Smooth muscle cell (in vitro differentiated cells): ENCODE measurements around the gene TBC1D24. TPM values are rescaled to one million over a fixed set of nuclear protein-coding genes. Genes with fewer than 3 reads are reported as not detected.

Source experiments
- DNase-seq: peaks from one replicate; lab custom pipeline; 2025; ENCODE audit not compliant: unreplicated experiment; lab: John Stamatoyannopoulos, UW
- H2AFZ ChIP-seq: fragments of 200-600 bp; sonication (generic); 2 replicates; pipeline ENCODE4 v1.6.0; 2016; ENCODE audit warnings: antibody characterized with exemption, low read depth, mild to moderate bottlenecking
- H3F3A ChIP-seq: fragments of 200-600 bp; sonication (generic); 2 replicates; pipeline ENCODE4 v1.6.0; 2017; ENCODE audit warnings: antibody characterized with exemption, low read depth
- H3K27ac ChIP-seq: fragments of 200-600 bp; sonication (generic); 2 replicates; pipeline ENCODE4 v1.5.1; 2016; ENCODE audit warnings: low read depth, mild to moderate bottlenecking
- H3K27me3 ChIP-seq: fragments of 200-600 bp; sonication (generic); 2 replicates; pipeline ENCODE4 v1.6.1; 2016; ENCODE audit warnings: low read depth, mild to moderate bottlenecking
- H3K36me3 ChIP-seq: fragments of 200-600 bp; sonication (generic); 2 replicates; pipeline ENCODE4 v1.5.1; 2016; ENCODE audit warnings: low read depth
- H3K4me1 ChIP-seq: fragments of 200-600 bp; sonication (generic); 2 replicates; pipeline ENCODE4 v1.5.1; 2016; ENCODE audit warnings: low read depth
- H3K4me2 ChIP-seq: fragments of 200-600 bp; sonication (generic); 2 replicates; pipeline ENCODE4 v1.6.0; 2016; ENCODE audit warnings: mild to moderate bottlenecking
- H3K4me3 ChIP-seq: fragments of 200-600 bp; sonication (generic); 2 replicates; pipeline ENCODE4 v1.5.1; 2016; ENCODE audit warnings: mild to moderate bottlenecking
- H3K79me2 ChIP-seq: fragments of 200-600 bp; sonication (generic); 2 replicates; pipeline ENCODE4 v1.6.0; 2016; ENCODE audit warnings: low read depth, mild to moderate bottlenecking
- H3K9ac ChIP-seq: fragments of 200-600 bp; sonication (generic); 2 replicates; pipeline ENCODE4 v1.6.0; 2016; ENCODE audit warnings: low read depth
- H3K9me3 ChIP-seq: fragments of 200-600 bp; sonication (generic); replicated peaks from 2 replicates; pipeline ENCODE4 v1.5.1; 2016; ENCODE audit warnings: low read depth
- H4K20me1 ChIP-seq: fragments of 200-600 bp; sonication (generic); 2 replicates; pipeline ENCODE4 v1.6.0; 2016; ENCODE audit warnings: low read depth
- CTCF ChIP-seq: fragments of 200-600 bp; sonication (generic); IDR thresholded peaks from 2 replicates; pipeline ENCODE4 v1.5.1; 2017; ENCODE audit warnings: borderline replicate concordance, mild to moderate bottlenecking, antibody characterized with exemption; ENCODE audit not compliant: insufficient read depth, poor library complexity, severe bottlenecking
- WGBS: methylation state at CpG from one replicate; pipeline ENCODE4 v1.1.7; 2016; ENCODE audit warnings: low lambda C conversion rate; 5-methylcytosine and 5-hydroxymethylcytosine counted together
- polyA plus RNA-seq: library from polyadenylated mRNA; unstranded; fragments of >200 nt; fragmentation: Nextera tagmentation; extraction: Ambion mirVana; gene quantifications from 2 replicates; pipeline ENCODE4 v1.2.1, GENCODE V29; 2016
- total RNA-seq: library from RNA; depleted of rRNA; stranded (reverse); fragments of >200 nt; gene quantifications from 2 replicates; pipeline ENCODE4 v1.2.3, GENCODE V29; 2014

TBC1D24 gene
- total and polyA plus RNA-seq, 2 experiments from 2014 or later: 5.5 to 9.2 TPM

GRCh38 chr16:2487903-2488531 is 13.1 kb downstream of the TBC1D24 start:
- Histone ChIP-seq H3K79me2 (no peaks in the 10 kb centered on the region), H3K4me1 (no peaks in the 10 kb centered on the region), H3K27me3 (no peaks in the 10 kb centered on the region), H3K9ac (no peak overlapping the region), H3F3A (no peaks in the 10 kb centered on the region), H3K4me2 (no peak overlapping the region), H2AFZ (no peak overlapping the region), H4K20me1 (peaks cover 49% of the 10 kb centered on the region), H3K9me3 (no peaks in the 10 kb centered on the region), H3K4me3 (no peak overlapping the region), H3K27ac (no peak overlapping the region), H3K36me3 (no peaks in the 10 kb centered on the region)
- TF ChIP-seq CTCF: no peak
- no peak for DNase-seq
- 86% methylated on average over 14 of the region's 15 CpGs for WGBS

- Histone ChIP-seq H4K20me1 (peaks cover 41% of the 10 kb centered on the region), H2AFZ (no peak overlapping the region), H3K27ac (no peak overlapping the region), H3K79me2 (no peaks in the 10 kb centered on the region), H3K4me3 (no peak overlapping the region), H3K4me2 (no peak overlapping the region), H3K27me3 (no peaks in the 10 kb centered on the region), H3F3A (no peaks in the 10 kb centered on the region), H3K9ac (no peak overlapping the region), H3K36me3 (no peaks in the 10 kb centered on the region), H3K4me1 (no peaks in the 10 kb centered on the region), H3K9me3 (no peaks in the 10 kb centered on the region)
- no peak for TF ChIP-seq CTCF
- 95% methylated on average over 16 of the region's 16 CpGs for WGBS
- DNase-seq: no peak
Observed at GRCh38 chr16:2489581-2489980, 14.7 kb downstream of the TBC1D24 start.

DNA sequence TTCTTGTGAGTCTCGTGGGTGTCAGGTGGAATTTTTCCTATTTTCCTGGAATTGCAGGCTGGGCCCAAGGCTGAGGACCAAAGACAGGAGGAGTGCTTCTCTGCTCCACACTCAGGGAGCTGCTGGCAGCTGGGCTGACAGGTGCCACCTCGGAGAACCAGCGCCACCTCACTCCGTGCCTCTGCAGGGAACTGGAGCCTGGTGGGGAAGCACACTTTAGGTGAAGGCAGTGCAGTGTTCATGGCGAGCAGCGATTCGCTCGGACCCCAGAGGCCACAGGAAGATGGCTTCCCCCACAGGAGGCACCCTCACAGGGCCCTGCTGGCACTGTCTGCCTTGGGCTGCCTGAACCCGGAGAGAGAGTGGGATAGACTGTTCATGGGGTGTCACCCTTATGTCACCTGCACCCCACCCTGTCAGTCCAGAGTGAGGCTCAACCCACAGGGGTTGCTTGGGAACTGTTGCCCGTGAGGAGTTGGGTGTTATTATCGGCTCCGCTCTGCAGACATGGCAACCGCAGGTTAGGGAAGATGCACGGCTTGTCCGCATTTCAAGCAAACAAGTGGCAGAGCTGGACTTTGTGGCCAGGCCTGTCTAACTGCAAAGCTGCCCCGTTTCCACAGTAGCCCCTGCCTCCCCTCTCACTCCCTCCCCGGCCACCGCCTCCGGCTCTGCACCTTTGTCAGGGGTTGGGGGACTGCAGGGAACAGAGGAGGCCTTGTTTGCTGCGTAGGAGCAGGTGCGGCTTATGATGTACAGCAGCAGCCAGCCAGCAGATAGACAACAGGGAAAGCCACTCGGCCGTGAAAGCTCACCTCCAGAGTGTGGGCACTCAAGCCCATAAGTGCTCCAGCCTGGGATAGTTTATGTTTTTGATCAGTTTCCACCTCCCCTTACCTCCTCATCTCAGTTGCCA is 15.5 kb downstream of the TBC1D24 start:
- no peak overlapping the region for H3K4me3 ChIP-seq
- H3K9ac ChIP-seq: no peak overlapping the region
- H3K79me2 ChIP-seq: no peaks in the 10 kb centered on the region
- no peak for TF ChIP-seq CTCF
- H3K9me3 ChIP-seq: no peaks in the 10 kb centered on the region
- H3K4me2 ChIP-seq: no peak overlapping the region
- H3K4me1 ChIP-seq: no peaks in the 10 kb centered on the region
- no peak for DNase-seq
- peaks cover 39% of the 10 kb centered on the region for H4K20me1 ChIP-seq
- no peaks in the 10 kb centered on the region for H3K27me3 ChIP-seq
- H2AFZ ChIP-seq: no peak overlapping the region
- H3K36me3 ChIP-seq: no peaks in the 10 kb centered on the region
- H3K27ac ChIP-seq: no peak overlapping the region
- H3F3A ChIP-seq: no peaks in the 10 kb centered on the region
- 95% methylated on average over 23 of the region's 23 CpGs for WGBS

- WGBS: 97% methylated on average over 13 of the region's 13 CpGs
- no peaks in the 10 kb centered on the region for H3K9me3 ChIP-seq
- H3K36me3 ChIP-seq: no peaks in the 10 kb centered on the region
- H3K4me1 ChIP-seq: no peaks in the 10 kb centered on the region
- no peak for TF ChIP-seq CTCF
- no peak overlapping the region for H3K27ac ChIP-seq
- no peak overlapping the region for H3K9ac ChIP-seq
- H3F3A ChIP-seq: no peaks in the 10 kb centered on the region
- H4K20me1 ChIP-seq: peaks cover 21% of the 10 kb centered on the region
- H3K4me2 ChIP-seq: no peak overlapping the region
- no peak for DNase-seq
- H3K79me2 ChIP-seq: no peaks in the 10 kb centered on the region
- H3K4me3 ChIP-seq: no peak overlapping the region
- H3K27me3 ChIP-seq: no peaks in the 10 kb centered on the region
- no peak overlapping the region for H2AFZ ChIP-seq
Observed at GRCh38 chr16:2492292-2492691, 17.4 kb downstream of the TBC1D24 start.
